Endometrial microvascular endothelial cells (primary cell): ENCODE results near the gene ST6GAL1. TPM values are rescaled to one million over a fixed set of nuclear protein-coding genes. Genes with fewer than 3 reads are reported as not detected.
"Not testable (repeated sequence)": the region's sequence is repeated elsewhere in the genome, so short reads cannot be mapped to it uniquely, and the experiment has no call there.

ENCODE experiments used
- in situ Hi-C: cut with HindIII; loops from 2 replicates; pipeline ENCODE4 v1.10.0; 2017; ENCODE audit warnings: low sequenced_read_pairs, low pct_unique_long_range_greater_than_20kb; ENCODE audit errors: inconsistent ontology term
- total RNA-seq: library from RNA; depleted of rRNA; stranded (reverse); fragments of >200 nt; gene quantifications from one replicate; pipeline ENCODE4 v1.2.3, GENCODE V29; 2015; ENCODE audit errors: inconsistent ontology term

The ST6GAL1 gene, protein sequence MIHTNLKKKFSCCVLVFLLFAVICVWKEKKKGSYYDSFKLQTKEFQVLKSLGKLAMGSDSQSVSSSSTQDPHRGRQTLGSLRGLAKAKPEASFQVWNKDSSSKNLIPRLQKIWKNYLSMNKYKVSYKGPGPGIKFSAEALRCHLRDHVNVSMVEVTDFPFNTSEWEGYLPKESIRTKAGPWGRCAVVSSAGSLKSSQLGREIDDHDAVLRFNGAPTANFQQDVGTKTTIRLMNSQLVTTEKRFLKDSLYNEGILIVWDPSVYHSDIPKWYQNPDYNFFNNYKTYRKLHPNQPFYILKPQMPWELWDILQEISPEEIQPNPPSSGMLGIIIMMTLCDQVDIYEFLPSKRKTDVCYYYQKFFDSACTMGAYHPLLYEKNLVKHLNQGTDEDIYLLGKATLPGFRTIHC
- 24.0 TPM for total RNA-seq

DNA sequence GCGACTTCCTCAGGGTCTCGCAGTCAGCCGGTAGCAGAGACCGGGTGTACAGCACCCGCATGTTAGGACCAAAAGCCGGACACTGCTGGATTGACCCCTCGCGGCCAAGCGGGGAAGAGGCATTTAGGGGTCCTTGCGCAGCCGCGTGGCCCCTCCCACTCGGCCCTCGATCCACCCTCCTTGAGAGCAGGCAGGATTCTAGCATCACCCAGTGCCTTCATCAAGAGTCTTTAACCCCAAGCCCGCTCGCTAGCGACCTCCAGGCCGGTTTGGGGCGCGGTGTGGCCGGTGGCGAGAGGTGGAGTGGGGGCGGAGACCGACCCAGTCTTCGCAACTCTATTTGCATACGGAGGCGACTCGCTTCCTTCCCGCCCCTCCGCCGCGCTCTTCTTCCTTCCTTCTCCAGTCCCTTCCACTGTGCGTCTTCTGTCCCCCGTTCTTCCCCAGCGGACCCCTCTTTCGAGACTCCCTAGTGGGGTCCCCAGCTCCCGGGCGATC is at the start of gene ST6GAL1:
TSS of gene ST6GAL1 (plus strand) at position 384 of the 498 bp plus-strand sequence. CDS start 112,178 bp downstream, outside the sequence.
- in situ Hi-C loops, result no loop called here

DNA sequence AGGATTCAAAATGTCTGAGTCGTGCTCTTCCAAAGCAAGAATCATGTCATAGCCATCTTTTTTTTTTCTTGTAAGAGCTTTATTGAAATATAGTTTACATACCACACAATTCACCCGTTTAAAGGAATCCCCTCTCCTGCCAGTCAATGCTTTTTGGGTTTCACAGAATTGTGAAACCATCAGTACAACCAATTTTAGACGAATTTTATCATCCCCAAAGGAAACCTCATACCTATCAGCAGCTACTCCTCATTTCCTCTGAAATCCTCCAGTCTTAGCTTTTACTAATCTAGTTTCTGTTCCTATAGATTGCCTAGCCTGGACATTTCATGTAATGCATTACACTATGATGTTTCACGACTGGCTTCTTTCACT is 48.2 kb upstream of the ST6GAL1 start:
- in situ Hi-C loops, result no loop called here

DNA sequence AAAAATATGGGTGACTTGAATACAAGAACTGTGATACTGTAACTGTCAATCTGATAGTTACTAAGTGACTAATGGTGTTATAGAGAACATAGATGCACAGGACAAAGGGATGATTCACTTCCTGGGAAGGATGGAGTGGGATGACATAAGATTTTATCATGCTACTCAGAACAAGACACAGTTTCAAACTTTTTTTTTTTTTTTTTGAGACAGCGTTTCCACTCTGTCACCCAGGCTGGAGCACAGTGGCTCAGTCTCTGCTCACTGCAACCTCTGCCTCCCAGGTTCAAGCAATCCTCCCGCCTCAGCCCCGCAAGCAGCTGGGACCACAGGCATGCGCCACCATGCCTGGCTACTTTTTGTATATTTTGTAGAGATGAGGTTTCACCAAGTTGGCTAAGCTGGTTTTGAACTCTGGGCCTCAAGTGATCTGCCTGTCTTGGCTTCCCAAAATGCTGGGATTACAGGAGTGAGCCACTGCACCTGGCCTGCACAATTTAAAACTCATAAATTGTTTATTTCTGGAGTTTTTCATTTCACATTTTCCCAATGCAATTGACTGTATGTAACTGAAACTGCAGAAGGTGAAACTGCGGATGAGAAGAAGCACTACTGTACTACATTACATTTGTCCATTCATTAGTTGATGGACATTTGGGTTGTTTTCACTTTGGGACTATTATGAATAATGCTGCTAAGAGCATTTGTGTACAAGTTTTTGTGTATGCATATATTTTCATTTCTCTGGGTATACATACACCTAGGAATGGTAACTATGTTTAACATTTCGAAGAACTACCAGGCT is 47.2 kb upstream of the ST6GAL1 start:
- in situ Hi-C loops, result no loop called here

DNA sequence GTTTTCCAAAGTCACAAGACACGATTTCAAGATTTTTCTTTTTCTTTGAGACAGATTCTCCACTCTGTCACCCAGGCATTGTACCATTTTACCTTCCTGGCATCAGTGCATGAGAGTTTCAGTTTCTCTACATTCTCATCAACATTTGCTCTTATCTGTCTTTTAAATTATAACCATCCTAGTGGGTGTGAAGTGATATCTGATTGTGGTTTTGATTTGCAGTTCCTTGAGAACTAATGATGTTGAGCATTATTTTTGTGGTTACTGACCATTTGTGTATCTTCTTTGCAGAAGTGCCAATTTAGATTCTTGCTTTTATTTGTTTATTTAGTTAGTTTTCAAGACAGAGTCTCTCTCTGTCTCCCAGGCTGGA is 46.7 kb upstream of the ST6GAL1 start:
- in situ Hi-C loops, result no loop called here

DNA sequence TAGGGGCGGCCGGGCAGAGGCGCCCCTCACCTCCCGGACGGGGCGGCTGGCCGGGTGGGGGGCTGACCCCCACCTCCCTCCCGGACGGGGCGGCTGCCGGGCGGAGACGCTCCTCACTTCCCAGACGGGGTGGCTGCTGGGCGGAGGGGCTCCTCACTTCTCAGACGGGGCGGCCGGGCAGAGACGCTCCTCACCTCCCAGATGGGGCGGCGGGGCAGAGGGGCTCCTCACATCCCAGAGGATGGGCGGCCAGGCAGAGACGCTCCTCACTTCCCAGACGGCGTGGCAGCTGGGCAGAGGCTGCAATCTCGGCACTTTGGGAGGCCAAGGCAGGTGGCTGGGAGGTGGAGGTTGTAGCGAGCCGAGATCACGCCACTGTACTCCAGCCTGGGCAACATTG is 45.5 kb upstream of the ST6GAL1 start:
- in situ Hi-C loops, result not testable (repeated sequence)

DNA sequence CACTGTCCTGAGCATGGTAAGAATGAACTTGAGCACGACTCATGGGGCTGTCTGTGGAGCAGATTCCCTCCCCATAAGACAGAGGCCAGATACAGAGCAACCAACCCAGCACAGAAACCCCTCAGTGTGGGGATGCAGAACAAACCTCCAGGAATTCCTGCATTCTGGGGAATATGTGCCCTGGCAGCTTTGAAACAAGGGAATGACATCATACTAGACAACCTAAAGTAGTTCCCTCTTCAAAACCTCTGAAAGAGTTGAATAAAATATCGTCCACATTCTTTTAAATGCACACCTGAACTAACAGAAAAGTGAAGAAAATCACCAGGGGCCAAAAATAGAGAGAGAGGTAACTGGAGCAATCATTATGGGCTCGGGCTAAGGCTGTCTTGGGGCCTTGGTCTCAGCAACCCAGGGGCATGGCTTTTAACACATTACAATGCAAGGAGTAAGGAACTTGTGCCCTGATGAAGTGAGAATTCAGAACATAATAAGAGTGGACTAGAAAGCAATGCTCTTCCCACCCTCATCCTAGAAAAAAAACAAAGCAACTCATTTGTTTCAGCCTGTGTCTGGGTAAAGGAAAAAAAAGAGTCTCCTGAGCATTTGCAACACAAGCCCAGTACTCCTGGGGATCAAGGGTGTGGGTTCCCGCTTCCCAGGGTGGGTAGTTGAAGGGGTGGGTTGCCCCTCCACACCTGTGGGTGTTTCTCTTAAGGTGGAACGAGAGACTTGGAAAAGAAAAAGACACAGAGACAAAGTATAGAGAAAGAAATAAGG is 43.9 kb upstream of the ST6GAL1 start:
- in situ Hi-C loops, result no loop called here

DNA sequence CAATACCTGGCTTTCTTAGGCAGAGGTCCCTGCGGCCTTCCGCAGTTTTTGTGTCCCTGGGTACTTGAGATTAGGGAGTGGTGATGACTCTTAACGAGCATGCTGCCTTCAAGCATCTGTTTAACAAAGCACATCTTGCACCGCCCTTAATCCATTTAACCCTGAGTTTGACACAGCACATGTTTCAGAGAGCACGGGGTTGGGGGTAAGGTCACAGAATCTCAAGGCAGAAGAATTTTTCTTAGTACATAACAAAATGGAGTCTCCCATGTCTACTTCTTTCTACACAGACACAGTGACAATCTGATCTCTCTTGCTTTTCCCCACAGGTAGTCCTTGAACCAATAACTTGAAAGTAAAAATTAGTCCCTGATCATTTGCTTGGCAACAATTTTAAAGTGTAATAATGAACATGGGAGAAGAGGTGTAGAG is 42.8 kb upstream of the ST6GAL1 start:
- in situ Hi-C loops, result not testable (repeated sequence)

DNA sequence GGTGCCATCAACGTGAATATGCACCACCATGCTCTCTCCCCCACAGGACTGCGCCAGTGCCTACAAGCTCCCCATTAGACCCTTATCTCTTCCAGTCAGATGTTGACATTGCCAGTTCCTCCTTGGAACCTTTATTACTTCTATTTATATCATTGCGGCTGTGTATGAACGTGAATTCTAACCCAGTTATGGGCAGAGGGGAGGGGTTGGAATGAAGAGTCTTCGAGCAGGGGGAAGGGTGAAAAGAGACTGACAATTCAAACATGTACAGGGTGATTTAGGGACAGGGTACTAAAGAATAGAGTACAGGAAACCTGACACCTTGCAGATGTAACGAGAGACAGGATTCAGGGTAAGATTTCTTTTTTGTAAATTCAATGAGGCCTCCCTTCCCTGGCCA is 41.8 kb upstream of the ST6GAL1 start:
- in situ Hi-C loops, result no loop called here

DNA sequence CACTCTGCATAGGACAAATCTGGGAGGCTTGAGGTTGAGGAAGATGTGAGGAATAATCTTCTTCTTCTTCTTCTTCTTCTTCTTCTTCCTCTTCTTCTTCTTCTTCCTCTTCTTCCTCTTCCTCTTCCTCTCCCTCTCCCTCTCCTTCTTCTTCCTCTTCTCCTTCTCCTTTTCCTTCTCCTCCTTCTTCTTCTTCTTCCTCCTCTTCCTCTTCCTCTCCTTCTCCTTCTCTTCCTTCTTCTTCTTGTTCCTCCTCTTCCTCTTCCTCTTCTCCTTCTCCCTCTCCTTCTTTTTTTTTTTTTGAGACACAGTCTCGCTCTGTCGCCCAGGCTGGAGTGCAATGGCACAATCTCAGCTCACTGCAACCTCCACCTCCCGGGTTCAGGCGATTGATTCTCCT is 40.6 kb upstream of the ST6GAL1 start:
- in situ Hi-C loops, result not testable (repeated sequence)

DNA sequence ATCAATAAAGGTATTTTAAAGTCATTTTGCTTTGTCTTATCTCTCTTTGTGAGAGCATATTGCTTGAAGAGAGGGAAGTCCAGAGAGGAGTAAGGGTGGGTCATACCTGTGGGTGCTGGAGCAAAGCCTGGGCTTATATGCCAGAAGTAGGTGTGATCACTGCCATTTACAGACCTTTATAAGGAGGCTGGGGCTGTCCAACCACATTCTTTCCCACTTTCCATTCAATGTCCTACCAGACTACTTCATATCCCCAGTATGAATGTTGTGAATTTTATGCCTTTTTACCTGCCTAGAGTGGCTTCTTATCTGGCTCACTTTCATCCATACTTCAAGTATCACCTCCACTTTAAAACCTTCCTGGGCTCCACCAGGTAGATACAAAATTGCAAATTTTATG is 39.4 kb upstream of the ST6GAL1 start:
- in situ Hi-C loops, result no loop called here

DNA sequence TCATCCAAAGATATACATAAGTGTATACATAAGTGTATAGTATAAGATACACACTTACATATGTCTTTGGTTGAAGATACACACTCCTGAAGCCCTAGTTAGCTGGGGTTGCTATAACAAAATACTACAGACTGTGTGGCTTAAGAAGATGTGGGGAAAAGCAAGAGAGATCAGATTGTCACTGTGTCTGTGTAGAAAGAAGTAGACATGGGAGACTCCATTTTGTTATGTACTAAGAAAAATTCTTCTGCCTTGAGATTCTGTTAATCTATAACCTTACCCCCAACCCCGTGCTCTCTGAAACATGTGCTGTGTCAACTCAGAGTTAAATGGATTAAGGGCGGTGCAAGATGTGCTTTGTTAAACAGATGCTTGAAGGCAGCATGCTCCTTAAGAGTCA is 37.3 kb upstream of the ST6GAL1 start:
- in situ Hi-C loops, result not testable (repeated sequence)

DNA sequence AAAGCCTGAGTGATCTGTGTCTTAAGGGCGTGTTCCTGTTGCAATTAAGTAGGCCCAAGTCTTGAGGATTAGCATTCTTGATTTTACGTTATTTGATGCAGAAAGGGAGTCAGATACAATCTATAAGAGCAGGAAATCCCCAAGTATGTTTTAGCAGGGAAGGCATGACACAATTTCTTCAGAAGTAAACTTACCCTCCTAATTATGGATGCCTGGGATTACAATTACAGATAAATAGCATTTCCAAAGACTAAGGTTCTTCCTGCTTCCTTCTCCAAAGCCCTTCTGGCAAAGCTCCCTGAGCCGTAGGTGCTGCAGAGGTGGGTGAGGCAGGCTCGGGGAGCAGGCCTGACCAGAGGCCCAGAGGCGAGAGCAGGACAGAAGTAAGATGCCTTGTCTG is 34.9 kb upstream of the ST6GAL1 start:
- in situ Hi-C loops, result no loop called here

DNA sequence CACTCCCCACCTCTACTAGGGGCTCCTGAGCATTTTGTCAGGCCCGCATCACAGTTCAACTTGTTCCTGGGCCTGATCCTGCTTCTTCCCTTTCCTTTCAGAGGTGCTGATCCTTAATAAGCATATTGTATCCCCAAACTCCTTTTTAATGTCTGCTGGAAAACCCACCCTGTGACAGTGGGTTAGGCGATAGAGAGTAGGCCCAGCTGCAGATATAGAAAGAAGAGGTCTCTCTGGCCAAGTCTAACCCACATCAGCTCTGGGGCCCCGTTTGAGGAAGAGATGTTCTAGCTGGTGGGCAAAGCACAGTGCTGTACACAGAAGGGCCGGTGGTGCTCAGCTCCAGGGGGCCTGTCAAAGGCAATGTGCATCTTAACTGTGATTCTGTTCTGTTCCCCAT is 34.3 kb upstream of the ST6GAL1 start:
- in situ Hi-C loops, result no loop called here

DNA sequence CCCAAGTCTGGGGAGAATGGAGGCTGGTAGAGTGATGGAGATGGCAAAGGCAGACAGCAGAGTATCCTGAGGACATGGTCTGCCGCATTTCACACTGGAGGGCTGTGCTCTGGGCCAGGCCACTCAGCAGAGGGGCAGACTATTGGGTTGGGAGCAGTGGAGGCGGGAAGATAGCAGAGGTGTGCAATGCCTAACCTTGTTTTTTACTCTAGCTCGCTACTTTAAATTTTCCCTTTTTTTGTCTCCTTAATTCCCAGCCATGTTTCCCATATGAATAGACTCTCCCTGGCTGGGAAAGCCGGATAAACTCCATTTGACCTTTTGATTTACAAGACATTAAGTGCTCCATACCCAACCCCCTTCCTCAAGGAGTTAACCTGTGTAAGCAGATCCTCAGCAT is 33.5 kb upstream of the ST6GAL1 start:
- in situ Hi-C loops, result no loop called here

DNA sequence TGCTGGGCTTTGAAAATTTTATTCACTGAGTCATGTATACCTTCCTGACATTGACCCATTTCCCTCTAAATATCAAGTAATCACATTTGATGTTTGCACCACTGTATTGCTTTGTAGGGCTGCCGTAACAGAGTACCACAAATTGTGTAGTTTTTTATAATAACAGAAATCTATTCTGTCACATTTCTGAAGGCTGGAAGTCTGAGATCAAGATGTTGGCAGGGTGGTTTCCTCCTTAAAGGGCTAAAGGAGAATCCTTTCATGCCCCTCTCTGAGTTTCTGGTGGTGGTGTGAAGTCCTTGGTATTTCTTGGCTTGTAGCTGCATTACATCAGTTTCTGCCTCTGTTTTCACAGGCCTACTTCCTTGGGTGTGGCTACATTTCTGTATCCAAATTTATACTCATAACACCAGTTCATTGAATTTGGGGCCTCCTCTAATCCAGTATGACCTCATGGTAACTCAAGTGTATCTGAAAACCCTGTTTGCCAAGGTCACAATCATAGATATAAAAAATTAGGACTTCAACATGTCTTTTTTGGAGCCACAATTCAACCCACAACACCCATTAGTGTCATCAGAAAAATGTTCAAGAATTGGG is 29.1 kb upstream of the ST6GAL1 start:
- in situ Hi-C loops, result no loop called here

DNA sequence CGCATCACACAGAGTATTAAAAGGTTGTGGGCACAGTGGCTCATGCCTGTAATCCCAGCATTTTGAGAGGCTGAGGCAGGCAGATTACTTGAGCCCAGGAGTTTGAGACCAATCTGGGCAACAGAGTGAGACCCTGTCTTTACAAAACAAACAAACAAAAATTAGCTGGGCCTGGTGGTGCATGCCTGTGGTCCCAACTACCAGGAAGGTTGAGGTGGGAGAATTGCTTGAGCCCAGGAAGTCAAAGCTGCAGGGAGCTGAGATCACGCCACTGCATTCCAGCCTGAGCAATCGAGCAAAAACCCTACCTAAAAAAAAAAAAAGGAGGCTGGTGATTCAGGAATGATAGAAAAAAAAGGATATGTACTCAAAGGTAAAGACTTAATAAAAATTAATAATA is 28.2 kb upstream of the ST6GAL1 start:
- in situ Hi-C loops, result no loop called here

DNA sequence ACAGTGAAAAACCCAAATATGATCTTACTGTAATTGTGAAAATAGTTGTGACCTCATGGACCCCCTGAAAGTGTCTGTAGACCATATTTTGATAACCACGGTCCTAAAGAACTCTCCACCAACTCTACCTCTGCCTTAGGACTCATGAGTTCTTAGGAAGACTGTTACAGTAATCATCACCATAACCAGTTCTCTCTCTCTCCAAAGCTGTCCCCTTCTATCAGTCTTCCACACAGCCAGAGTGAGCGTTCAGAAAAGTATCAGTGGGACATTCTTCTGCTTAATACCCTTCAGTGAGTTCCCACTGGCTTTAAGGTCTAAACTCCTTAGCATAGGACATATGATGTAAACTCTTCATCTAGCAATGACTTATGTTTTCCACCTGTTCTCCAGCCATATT is 27.6 kb upstream of the ST6GAL1 start:
- in situ Hi-C loops, result no loop called here

DNA sequence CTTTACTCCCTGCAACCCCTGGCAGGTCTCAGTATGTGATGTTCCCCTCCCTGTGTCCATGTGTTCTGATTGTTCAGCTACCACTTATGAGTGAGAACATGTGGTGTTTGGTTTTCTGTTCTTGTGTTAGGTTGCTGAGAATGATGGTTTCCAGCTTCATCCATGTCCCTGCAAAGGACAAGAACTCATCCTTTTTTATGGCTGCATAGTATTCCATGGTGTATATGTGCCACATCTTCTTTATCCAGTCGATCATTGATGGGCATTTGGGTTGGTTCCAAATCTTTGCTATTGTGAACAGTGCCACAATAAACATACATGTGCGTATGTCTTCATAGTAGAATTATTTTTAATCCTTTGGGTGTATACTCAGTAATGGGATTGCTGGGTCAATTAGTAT is 26.6 kb upstream of the ST6GAL1 start:
- in situ Hi-C loops, result not testable (repeated sequence)

DNA sequence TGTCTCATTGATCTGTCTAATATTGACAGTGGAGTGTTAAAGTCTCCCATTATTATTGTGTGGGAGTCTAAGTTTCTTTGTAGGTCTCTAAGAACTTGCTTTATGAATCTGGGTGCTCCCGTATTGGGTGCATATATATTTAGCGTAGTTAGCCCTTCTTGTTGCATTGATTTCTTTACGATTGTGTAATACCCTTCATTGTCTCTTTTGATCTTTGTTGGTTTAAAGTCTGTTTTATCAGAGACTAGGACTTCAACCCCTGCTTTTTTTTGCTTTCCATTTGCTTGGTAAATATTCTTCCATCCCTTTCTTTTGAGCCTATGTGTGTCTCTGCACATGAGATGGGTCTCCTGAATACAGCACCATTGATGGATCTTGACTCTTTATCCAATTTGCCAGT is 23.3 kb upstream of the ST6GAL1 start:
- in situ Hi-C loops, result not testable (repeated sequence)
